Measurements from ENCODE around the gene FLACC1.
"Not testable (repeated sequence)": the region's sequence is repeated elsewhere in the genome, so short reads cannot be mapped to it uniquely, and the experiment has no call there.

Gene FLACC1

GRCh38 chr2:201348758-201349157, 8.4 kb downstream of the FLACC1 start:
- DNase-seq: no peak

DNA sequence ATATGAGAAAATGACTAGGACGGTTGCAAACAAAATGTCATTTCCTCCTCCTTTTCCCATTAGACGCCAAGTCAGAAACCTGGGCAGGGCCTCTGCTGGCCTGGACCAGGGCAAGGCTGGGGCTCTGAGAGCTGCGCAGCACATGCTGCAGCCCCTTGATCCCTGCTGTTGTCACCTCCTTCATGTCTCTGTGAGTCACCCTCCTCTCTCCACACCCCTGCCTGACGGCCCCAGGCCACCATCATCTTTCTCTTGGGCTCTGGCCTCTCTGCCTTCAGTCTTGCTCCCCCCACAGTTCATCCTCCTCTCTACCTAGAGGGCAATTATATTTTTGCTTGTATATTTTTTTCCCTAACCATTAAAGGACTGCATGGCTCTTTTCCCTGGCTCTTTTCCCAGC, 10.0 kb downstream of the FLACC1 start:
- DNase-seq: no peak

DNA sequence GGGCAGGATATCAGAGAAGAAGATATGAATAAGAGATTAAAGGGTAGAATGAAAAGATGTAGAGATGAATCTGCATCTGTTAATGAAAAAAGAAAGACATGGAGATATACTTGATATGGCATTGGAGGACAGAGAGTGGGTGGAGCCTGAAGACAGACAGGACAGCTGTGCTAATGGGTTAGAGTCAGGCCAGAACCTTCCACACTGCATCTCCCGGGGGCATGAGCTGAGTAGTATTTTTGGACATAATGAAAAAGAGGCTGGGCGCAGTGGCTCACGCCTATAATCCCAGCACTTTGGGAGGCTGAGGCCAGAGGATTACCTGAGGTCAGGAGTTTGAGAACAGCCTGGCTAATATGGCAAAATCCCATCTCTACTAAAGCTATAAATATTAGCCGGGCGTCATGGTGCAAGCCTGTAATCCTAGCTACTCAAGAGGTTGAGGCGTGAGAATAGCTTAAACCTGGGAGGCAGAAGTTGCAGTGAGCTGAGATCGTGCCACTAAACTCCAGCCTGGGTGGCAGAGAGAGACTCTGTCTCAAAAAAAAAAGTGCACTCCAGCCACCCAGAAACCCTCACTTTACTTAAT, 11.4 kb downstream of the FLACC1 start:
- no peak for DNase-seq

GRCh38 chr2:201344663-201345366, 12.3 kb downstream of the FLACC1 start:
- DNase-seq: no peak

DNA sequence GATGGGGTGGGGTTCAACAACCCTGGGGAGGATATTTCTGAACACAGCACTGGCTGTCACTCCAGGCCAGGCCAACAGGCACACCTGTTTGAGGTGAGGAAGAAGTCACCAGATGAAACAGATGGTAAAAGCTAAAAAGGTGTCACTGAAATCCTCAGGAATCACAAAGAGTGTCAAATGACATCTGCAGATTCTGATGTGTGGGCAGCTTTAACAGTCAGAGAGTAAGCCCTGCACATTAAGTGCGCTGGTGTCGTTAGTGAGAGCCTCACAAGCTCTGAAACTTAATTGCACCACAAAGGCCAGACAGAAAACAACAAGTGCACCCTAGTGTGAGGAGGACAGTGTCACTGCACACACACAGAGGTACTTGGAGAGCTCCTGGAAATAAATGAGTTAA, 13.6 kb downstream of the FLACC1 start:
- DNase-seq: no peak

GRCh38 chr2:201342923-201343322, 14.2 kb downstream of the FLACC1 start:
- no peak for DNase-seq

GRCh38 chr2:201329409-201329808, 27.7 kb downstream of the FLACC1 start:
- DNase-seq: no peak

DNA sequence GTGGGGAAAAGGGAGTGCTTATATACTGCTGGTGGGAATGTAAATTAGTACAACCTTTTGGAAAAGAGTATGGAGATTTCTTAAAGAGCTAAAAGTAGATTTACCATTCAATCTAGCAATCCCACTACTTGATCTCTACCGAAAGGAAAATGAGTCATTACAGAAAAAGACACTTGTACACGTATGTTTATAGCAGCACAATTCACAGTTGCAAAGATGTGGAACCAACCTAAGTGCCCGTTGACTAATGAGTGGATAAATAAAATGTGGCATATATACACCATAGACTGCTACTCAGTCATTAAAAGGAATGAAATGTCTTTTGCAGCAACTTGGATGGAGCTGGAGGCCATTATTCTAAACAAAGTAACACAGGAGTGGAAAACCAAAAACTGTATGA, 29.5 kb downstream of the FLACC1 start:
- DNase-seq: no peak

GRCh38 chr2:201322772-201323171, 34.4 kb downstream of the FLACC1 start:
- no peak for DNase-seq

DNA sequence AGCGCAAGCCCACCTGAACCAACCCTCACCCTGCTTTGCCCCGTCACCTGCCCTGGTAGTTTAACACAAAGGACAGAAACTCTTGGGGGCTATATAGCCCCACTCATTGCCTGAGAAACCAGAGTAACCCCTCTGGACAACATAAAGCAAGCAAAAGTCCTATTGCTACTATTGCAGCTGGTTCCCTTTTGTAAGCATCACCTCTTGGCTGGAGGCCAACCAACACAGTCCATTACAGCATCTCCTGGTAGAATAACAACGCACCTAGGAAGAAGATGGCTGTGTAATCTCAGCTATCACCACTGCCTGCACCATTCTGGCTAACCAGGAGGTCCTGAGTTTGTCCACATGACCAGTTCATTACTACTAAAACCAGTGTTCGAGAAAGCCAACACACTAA, 36.4 kb downstream of the FLACC1 start:
- DNase-seq: no peak

DNA sequence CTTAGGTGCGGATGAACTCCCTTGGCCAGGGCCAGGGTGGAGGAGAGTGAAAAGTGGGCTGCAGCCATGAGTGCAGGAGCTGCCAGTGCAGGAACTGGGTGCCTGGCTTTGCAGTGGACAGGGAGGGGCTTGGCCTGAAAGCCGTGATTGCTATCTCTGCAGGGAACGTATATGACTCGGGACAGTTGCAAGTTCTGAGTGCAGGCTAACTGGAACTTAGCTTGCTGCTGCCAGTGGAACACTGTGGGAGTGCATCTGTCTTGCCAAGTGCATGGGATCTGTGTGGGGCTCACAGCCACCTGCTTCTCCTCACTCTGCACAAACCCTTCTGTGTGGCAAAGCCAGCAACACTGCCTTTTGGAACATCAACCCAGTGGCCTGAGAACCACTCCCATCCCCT, 36.9 kb downstream of the FLACC1 start:
- DNase-seq: no peak

DNA sequence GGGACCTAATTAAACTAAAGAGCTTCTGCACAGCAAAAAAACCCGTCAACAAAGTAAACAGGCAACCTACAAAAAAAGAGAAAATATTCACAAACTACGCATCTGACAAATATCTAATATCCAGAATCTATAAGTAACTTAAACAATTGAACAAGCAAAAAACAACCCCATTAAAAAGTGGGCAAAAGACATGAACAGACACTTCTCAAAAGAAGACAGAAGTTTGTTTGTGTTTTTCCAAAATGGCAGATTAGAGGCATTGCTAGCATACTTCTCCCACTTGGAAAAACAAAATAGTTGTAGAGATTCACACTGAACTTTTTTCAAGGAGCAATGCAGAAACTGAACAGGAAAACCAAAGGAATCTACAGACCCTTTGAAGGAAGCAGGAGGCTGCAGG, 37.6 kb downstream of the FLACC1 start:
- no peak for DNase-seq

GRCh38 chr2:201313362-201313761, 43.8 kb downstream of the FLACC1 start:
- DNase-seq: no peak

- no peak for DNase-seq
Observed at GRCh38 chr2:201308914-201309313, 48.2 kb downstream of the FLACC1 start.

DNA sequence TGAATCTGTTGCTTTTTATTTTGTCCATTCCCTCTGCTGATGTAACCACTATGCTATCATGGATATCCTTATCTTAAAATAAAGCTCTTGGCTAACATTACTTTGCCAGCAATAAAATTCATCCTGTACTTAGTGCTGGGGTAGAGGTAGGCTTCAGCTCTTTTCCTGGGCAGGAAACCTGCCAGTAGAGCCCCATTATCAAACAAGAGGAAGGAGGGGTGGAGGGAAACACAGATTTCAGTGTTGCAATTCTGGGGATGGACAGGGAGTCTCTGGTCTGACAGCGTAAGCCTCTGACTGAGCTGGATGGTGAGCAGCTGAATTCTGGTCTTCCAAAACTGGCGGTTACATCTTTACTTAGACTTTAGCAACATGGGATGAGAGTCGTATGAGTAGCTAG, 49.3 kb downstream of the FLACC1 start:
- DNase-seq: no peak

GRCh38 chr2:201299929-201300328, 57.2 kb downstream of the FLACC1 start:
- DNase-seq: not testable (repeated sequence)

DNA sequence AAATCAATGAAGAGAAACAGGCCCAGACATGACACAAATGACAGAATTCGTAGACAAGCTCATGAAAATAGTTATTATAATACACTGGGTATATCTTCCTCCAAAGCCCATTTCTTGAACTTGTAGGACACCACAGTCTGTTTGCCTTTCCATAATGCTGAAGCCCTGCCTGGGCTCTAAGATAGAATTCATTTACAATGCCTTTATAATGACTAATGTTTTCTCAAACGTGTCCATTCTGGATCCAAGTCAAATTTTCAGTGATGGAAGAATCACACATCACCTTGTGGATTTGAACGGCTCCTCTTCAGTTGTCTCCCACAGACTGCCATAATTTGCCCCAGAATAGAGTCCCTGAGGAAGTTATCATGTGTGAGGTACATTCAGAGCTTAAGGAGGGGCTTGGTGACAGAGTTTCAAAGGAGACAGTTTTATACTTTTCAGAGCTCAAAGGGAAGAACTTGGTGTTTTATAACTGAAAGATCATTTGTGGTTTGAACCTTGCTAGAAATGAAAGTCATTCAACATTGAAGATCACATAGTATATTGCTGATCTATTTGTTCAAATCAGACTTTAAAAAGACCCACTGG, 58.6 kb downstream of the FLACC1 start:
- no peak for DNase-seq

DNA sequence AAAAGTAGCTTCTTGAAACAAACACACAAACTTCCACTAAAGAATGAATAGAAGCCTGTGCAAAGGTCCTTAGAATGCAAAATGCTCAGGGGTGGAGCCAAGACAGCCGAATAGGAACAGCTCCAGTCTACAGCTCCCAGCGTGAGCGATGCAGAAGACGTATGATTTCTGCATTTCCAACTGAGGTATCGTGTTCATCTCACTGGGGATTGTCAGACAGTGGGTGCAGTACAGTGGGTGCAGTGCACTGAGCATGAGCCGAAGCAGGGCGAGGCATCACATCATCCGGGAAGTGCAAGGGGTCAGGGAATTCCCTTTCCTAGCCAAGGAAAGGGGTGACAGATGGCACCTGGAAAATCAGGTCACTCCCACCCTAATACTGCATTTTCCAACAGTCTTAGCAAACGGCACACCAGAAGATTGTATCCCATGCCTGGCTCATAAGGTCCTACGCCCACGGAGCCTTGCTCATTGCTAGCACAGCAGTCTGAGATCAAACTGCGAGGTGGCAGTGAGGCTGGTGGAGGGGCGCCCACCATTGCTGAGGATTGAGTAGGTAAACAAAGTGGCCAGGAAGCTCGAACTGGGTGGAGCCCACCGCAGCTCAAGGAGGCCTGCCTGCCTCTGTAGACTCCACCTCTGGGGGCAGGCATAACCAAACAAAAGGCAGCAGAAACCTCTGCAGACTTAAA, 66.5 kb downstream of the FLACC1 start:
- not testable (repeated sequence) for DNase-seq

DNA sequence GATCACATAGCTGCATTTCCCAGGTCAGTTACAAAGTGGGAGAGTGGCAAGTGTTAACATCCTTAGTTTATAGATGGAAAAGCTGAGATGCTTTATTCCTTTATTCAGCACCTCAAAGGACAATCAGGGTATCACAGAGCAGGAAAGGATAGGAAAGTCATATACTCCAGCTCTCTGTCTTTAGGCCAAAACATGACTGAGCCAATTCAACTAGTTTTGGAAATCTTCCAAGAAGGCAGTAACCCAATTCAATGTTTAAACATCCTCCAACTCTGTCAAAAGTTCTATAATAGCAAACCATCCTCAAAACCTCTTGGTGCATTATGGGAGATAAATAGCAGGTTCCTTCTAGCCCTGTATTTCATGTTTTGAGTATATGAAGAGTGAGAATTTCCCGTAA, 71.6 kb downstream of the FLACC1 start:
- no peak for DNase-seq

- DNase-seq: no peak
Observed at GRCh38 chr2:201280191-201281040, 76.7 kb downstream of the FLACC1 start.

DNA sequence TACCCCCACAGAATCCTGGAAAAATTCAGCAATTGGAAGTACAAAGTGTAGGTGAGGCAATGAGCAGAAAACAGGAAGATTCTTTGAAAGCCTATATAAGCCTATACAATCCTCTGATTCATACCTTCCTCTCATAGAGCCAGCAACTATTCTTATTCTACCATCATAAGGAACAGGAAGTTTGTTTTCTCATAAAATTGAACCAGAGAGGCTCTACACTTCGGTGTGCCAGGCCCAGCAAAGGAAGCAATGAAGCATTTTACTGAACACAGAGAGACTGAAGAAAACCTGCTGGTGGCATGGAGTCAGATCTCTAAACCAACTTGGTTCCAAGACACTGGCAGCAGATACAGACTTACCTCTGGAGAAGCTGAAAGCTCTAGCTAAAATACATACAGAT, 78.1 kb downstream of the FLACC1 start:
- DNase-seq: no peak

GRCh38 chr2:201276511-201276910, 80.6 kb downstream of the FLACC1 start:
- DNase-seq: no peak

GRCh38 chr2:201275990-201276389, 81.2 kb downstream of the FLACC1 start:
- no peak for DNase-seq
